GM23338 (cell line): ENCODE data around the gene ERICH3.

Experiments
- CREB1 ChIP-seq: fragments of 250-450 bp; sonication (Bioruptor Pico); IDR thresholded peaks from 2 replicates; pipeline ENCODE4 v1.5.0; 2020; ENCODE audit warnings: low read depth, mild to moderate bottlenecking, moderate library complexity
- EZH2 ChIP-seq: fragments of 200-600 bp; sonication (generic); IDR thresholded peaks from one replicate; pipeline ENCODE4 v1.8.0; 2017; ENCODE audit warnings: antibody characterized with exemption, mild to moderate bottlenecking, low read depth; ENCODE audit not compliant: unreplicated experiment
- EZH2phosphoT487 ChIP-seq: fragments of 200-600 bp; sonication (generic); IDR thresholded peaks from one replicate; pipeline ENCODE4 v1.8.1; 2018; ENCODE audit warnings: antibody characterized with exemption; ENCODE audit not compliant: unreplicated experiment
- JUNB ChIP-seq: IDR thresholded peaks from one replicate; pipeline ENCODE4 v1.6.1; 2016; ENCODE audit warnings: antibody characterized with exemption; ENCODE audit not compliant: unreplicated experiment
- NANOG ChIP-seq: IDR thresholded peaks from 2 replicates; pipeline ENCODE4 v1.6.1; 2016; ENCODE audit warnings: antibody characterized with exemption, borderline replicate concordance
- POLR2AphosphoS5 ChIP-seq: IDR thresholded peaks from 2 replicates; pipeline ENCODE4 v1.6.1; 2016; ENCODE audit warnings: antibody characterized with exemption, low read depth
- STAT1 ChIP-seq: IDR thresholded peaks from one replicate; pipeline ENCODE4 v1.6.1; 2016; ENCODE audit warnings: antibody characterized with exemption; ENCODE audit not compliant: unreplicated experiment
- ZNF114 ChIP-seq: fragments of 250-450 bp; sonication (Bioruptor Pico); IDR thresholded peaks from 2 replicates; pipeline ENCODE4 v1.5.0; 2020; ENCODE audit warnings: mild to moderate bottlenecking, moderate library complexity
- ZNF331 ChIP-seq: fragments of 250-450 bp; sonication (Bioruptor Pico); IDR thresholded peaks from 2 replicates; pipeline ENCODE4 v1.5.0; 2020; ENCODE audit warnings: low read depth, mild to moderate bottlenecking, moderate library complexity
- TF ChIP-seq, protein P1 (sequence below), 2 experiments: fragments of 200-600 bp in 1 of 2; sonication (generic) in 1 of 2; conservative IDR thresholded peaks; 2 replicates each; pipeline versions ENCODE4 v1.5.1 to v1.6.1; 2016 to 2017; ENCODE audit warnings: antibody characterized with exemption in 2 of 2, low read depth in 2 of 2, mild to moderate bottlenecking in 2 of 2, moderate library complexity in 1 of 2
- TF ChIP-seq, protein P2 (sequence below): IDR thresholded peaks from one replicate; pipeline ENCODE4 v1.6.1; 2018; ENCODE audit warnings: antibody characterized with exemption; ENCODE audit not compliant: unreplicated experiment
- TF ChIP-seq, protein P3 (sequence below): fragments of 250-450 bp; sonication (Bioruptor Pico); IDR thresholded peaks from 2 replicates; pipeline ENCODE4 v1.5.0; 2020; ENCODE audit warnings: mild to moderate bottlenecking, moderate library complexity
- TF ChIP-seq, protein P4 (sequence below): IDR thresholded peaks from 2 replicates; pipeline ENCODE4 v1.6.1; 2016; ENCODE audit warnings: antibody characterized with exemption

DNA sequence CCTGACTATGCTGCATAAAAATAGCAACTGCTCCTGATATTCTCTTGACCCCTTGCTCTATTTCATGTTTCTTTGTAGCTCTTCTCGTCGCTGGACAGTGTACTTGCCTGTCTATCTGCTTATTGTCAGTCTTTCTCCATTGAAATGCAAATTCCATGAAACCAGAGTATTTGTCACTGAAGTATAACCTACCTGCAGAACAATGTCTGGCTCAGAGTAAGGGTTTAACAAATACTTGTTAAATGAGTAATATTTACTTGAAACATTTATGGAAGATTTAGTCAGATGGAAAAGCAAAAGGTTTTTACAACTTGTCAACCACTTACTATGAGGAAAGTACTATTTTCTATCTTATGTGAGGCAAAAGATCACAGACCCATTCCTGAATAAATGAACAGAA is 19.9 kb upstream of the ERICH3 start:
- TF ChIP-seq, protein P1, sequence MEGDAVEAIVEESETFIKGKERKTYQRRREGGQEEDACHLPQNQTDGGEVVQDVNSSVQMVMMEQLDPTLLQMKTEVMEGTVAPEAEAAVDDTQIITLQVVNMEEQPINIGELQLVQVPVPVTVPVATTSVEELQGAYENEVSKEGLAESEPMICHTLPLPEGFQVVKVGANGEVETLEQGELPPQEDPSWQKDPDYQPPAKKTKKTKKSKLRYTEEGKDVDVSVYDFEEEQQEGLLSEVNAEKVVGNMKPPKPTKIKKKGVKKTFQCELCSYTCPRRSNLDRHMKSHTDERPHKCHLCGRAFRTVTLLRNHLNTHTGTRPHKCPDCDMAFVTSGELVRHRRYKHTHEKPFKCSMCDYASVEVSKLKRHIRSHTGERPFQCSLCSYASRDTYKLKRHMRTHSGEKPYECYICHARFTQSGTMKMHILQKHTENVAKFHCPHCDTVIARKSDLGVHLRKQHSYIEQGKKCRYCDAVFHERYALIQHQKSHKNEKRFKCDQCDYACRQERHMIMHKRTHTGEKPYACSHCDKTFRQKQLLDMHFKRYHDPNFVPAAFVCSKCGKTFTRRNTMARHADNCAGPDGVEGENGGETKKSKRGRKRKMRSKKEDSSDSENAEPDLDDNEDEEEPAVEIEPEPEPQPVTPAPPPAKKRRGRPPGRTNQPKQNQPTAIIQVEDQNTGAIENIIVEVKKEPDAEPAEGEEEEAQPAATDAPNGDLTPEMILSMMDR (conservative IDR thresholded peaks at IDR 0.05; ENCODE audit: low read depth in 2 of 2): no peak
- no peak for TF ChIP-seq EZH2
- TF ChIP-seq POLR2AphosphoS5: no peak
- TF ChIP-seq, protein P2, sequence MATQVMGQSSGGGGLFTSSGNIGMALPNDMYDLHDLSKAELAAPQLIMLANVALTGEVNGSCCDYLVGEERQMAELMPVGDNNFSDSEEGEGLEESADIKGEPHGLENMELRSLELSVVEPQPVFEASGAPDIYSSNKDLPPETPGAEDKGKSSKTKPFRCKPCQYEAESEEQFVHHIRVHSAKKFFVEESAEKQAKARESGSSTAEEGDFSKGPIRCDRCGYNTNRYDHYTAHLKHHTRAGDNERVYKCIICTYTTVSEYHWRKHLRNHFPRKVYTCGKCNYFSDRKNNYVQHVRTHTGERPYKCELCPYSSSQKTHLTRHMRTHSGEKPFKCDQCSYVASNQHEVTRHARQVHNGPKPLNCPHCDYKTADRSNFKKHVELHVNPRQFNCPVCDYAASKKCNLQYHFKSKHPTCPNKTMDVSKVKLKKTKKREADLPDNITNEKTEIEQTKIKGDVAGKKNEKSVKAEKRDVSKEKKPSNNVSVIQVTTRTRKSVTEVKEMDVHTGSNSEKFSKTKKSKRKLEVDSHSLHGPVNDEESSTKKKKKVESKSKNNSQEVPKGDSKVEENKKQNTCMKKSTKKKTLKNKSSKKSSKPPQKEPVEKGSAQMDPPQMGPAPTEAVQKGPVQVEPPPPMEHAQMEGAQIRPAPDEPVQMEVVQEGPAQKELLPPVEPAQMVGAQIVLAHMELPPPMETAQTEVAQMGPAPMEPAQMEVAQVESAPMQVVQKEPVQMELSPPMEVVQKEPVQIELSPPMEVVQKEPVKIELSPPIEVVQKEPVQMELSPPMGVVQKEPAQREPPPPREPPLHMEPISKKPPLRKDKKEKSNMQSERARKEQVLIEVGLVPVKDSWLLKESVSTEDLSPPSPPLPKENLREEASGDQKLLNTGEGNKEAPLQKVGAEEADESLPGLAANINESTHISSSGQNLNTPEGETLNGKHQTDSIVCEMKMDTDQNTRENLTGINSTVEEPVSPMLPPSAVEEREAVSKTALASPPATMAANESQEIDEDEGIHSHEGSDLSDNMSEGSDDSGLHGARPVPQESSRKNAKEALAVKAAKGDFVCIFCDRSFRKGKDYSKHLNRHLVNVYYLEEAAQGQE: no peak
- no peak for TF ChIP-seq JUNB
- no peak for TF ChIP-seq EZH2phosphoT487
- no peak for TF ChIP-seq CREB1 (CRISPR knock-in tag)
- TF ChIP-seq ZNF114: no peak
- no peak for TF ChIP-seq ZNF331 (CRISPR knock-in tag)
- TF ChIP-seq, protein P3, sequence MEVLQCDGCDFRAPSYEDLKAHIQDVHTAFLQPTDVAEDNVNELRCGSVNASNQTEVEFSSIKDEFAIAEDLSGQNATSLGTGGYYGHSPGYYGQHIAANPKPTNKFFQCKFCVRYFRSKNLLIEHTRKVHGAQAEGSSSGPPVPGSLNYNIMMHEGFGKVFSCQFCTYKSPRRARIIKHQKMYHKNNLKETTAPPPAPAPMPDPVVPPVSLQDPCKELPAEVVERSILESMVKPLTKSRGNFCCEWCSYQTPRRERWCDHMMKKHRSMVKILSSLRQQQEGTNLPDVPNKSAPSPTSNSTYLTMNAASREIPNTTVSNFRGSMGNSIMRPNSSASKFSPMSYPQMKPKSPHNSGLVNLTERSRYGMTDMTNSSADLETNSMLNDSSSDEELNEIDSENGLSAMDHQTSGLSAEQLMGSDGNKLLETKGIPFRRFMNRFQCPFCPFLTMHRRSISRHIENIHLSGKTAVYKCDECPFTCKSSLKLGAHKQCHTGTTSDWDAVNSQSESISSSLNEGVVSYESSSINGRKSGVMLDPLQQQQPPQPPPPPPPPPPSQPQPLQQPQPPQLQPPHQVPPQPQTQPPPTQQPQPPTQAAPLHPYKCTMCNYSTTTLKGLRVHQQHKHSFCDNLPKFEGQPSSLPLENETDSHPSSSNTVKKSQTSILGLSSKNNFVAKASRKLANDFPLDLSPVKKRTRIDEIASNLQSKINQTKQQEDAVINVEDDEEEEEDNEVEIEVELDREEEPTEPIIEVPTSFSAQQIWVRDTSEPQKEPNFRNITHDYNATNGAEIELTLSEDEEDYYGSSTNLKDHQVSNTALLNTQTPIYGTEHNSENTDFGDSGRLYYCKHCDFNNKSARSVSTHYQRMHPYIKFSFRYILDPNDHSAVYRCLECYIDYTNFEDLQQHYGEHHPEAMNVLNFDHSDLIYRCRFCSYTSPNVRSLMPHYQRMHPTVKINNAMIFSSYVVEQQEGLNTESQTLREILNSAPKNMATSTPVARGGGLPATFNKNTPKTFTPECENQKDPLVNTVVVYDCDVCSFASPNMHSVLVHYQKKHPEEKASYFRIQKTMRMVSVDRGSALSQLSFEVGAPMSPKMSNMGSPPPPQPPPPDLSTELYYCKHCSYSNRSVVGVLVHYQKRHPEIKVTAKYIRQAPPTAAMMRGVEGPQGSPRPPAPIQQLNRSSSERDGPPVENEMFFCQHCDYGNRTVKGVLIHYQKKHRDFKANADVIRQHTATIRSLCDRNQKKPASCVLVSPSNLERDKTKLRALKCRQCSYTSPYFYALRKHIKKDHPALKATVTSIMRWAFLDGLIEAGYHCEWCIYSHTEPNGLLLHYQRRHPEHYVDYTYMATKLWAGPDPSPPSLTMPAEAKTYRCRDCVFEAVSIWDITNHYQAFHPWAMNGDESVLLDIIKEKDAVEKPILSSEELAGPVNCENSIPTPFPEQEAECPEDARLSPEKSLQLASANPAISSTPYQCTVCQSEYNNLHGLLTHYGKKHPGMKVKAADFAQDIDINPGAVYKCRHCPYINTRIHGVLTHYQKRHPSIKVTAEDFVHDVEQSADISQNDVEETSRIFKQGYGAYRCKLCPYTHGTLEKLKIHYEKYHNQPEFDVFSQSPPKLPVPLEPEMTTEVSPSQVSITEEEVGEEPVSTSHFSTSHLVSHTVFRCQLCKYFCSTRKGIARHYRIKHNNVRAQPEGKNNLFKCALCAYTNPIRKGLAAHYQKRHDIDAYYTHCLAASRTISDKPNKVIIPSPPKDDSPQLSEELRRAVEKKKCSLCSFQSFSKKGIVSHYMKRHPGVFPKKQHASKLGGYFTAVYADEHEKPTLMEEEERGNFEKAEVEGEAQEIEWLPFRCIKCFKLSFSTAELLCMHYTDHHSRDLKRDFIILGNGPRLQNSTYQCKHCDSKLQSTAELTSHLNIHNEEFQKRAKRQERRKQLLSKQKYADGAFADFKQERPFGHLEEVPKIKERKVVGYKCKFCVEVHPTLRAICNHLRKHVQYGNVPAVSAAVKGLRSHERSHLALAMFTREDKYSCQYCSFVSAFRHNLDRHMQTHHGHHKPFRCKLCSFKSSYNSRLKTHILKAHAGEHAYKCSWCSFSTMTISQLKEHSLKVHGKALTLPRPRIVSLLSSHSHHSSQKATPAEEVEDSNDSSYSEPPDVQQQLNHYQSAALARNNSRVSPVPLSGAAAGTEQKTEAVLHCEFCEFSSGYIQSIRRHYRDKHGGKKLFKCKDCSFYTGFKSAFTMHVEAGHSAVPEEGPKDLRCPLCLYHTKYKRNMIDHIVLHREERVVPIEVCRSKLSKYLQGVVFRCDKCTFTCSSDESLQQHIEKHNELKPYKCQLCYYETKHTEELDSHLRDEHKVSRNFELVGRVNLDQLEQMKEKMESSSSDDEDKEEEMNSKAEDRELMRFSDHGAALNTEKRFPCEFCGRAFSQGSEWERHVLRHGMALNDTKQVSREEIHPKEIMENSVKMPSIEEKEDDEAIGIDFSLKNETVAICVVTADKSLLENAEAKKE (CRISPR knock-in tag): no peak
- TF ChIP-seq, protein P4, sequence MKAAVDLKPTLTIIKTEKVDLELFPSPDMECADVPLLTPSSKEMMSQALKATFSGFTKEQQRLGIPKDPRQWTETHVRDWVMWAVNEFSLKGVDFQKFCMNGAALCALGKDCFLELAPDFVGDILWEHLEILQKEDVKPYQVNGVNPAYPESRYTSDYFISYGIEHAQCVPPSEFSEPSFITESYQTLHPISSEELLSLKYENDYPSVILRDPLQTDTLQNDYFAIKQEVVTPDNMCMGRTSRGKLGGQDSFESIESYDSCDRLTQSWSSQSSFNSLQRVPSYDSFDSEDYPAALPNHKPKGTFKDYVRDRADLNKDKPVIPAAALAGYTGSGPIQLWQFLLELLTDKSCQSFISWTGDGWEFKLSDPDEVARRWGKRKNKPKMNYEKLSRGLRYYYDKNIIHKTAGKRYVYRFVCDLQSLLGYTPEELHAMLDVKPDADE: no peak
- TF ChIP-seq STAT1: no peak
- TF ChIP-seq NANOG: no peak
